Fibroblast of lung (primary cell): ENCODE data around the gene KLF16.

Experiments used
- CTCF ChIP-seq, 2 donors: IDR thresholded peaks in 1 of 2; conservative IDR thresholded peaks in 1 of 2; 1 replicate in 1 of 2; 2 replicates in 1 of 2; pipeline ENCODE4 v1.5.1; 2011 to 2012; ENCODE audit warnings: low read length in 2 of 2, control low read depth in 1 of 2, inconsistent platforms in 1 of 2, low read depth in 1 of 2, mild to moderate bottlenecking in 1 of 2
- EZH2 ChIP-seq: IDR thresholded peaks from 2 replicates; pipeline ENCODE4 v1.5.1; 2012; ENCODE audit warnings: low read length, control low read depth, mild to moderate bottlenecking; ENCODE audit errors: missing control alignments

- TF ChIP-seq CTCF (conservative IDR thresholded peaks at IDR 0.05 in 1 of 2, IDR thresholded peaks at IDR 0.05 in 1 of 2; ENCODE audit: low read depth in 1 of 2, low read length in 2 of 2) (no peak), EZH2 (no peak)
Measured at GRCh38 chr19:1884719-1885334, 21.4 kb upstream of the KLF16 start.
